Right atrium auricular region (tissue), 2 donors: ENCODE measurements around the gene AMFR. TPM values are rescaled to one million over a fixed set of nuclear protein-coding genes. Genes with fewer than 3 reads are reported as not detected.

Experiments used
- DNase-seq: peaks from one replicate; pipeline ENCODE4 v3.0.0-alpha.2; 2019; ENCODE audit warnings: low spot score
- H3K27ac ChIP-seq, 2 donors: fragments of 200-600 bp; sonication (generic); 1 replicate in 1 of 2; 2 replicates in 1 of 2; pipeline ENCODE4 v1.5.1; 2016 to 2019
- H3K27me3 ChIP-seq, 2 donors: fragments of 200-600 bp; sonication (generic); one replicate each; pipeline versions ENCODE4 v1.5.1 to v1.6.0; 2017 to 2019
- H3K36me3 ChIP-seq: fragments of 200-600 bp; sonication (generic); one replicate; pipeline ENCODE4 v1.5.1; 2016
- H3K4me1 ChIP-seq, 2 donors: fragments of 200-600 bp; sonication (generic); one replicate each; pipeline versions ENCODE4 v1.5.1 to v1.6.0; 2017 to 2019
- H3K4me3 ChIP-seq, 2 donors: fragments of 200-600 bp; sonication (generic); 1 replicate in 1 of 2; 2 replicates in 1 of 2; pipeline ENCODE4 v1.5.1; 2017 to 2019; ENCODE audit warnings: mild to moderate bottlenecking in 1 of 2, moderate library complexity in 1 of 2
- H3K9me3 ChIP-seq, 2 donors: fragments of 200-600 bp; sonication (generic); one replicate each; pipeline ENCODE4 v1.5.1; 2019
- total RNA-seq, 2 donors: library from RNA; depleted of rRNA; stranded (reverse); fragments of >200 nt; gene quantifications; one replicate each; pipeline ENCODE4 v1.1.0, GENCODE V29; 2016
- TF ChIP-seq, protein P1 (sequence below), 2 donors: fragments of 200-600 bp; sonication (generic); IDR thresholded peaks; one replicate each; pipeline ENCODE4 v1.5.1; 2019; ENCODE audit warnings: antibody characterized with exemption in 2 of 2

Gene AMFR
- total RNA-seq, 2 donors from 2014 or later: 110 to 153 TPM

DNA sequence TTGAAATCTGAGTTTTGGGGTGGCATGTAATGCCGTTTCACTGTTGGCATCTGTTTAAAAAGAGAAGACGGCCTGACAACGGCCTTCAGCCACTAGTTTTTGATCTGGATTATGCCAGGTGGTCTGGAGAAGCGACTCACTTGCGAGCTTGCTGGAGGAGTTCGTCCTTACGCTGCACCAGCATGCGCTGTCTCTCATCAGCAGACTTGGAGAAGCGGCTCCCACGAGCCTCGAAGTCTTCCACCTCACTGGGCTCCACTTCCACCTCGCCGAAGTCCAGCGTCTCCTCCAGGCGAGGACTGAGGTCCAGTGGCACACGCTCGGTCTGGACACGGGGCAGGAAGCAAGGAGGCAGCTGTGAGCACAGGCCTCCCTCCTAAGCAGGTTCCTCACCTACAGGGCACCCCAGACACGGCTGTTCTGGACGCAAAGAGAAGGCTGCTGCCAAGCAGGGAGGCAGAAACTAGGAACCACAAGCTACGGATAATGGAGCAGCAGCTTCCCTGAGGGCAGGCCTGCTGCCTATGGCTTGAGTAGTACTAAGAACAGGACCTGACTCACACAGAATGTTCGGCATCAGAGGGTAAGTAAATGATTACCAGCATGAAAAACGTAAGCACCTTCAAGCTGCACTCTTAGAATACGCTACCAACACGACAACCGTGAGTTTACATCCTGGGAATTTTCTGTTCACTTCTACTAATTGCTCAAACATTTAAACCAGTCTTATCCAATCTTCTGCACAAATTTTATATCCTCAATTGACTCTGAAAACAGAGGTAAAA lies 61.4 kb downstream of the AMFR start:
- H3K9me3 ChIP-seq: no peaks in the 10 kb centered on the region
- H3K36me3 ChIP-seq: peaks cover 63% of the 10 kb centered on the region
- no peaks in the 10 kb centered on the region for H3K4me1 ChIP-seq
- H3K27ac ChIP-seq: no peak overlapping the region
- no peaks in the 10 kb centered on the region for H3K27me3 ChIP-seq
- TF ChIP-seq, protein P1, sequence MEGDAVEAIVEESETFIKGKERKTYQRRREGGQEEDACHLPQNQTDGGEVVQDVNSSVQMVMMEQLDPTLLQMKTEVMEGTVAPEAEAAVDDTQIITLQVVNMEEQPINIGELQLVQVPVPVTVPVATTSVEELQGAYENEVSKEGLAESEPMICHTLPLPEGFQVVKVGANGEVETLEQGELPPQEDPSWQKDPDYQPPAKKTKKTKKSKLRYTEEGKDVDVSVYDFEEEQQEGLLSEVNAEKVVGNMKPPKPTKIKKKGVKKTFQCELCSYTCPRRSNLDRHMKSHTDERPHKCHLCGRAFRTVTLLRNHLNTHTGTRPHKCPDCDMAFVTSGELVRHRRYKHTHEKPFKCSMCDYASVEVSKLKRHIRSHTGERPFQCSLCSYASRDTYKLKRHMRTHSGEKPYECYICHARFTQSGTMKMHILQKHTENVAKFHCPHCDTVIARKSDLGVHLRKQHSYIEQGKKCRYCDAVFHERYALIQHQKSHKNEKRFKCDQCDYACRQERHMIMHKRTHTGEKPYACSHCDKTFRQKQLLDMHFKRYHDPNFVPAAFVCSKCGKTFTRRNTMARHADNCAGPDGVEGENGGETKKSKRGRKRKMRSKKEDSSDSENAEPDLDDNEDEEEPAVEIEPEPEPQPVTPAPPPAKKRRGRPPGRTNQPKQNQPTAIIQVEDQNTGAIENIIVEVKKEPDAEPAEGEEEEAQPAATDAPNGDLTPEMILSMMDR (IDR thresholded peaks at IDR 0.05): no peak
- no peak overlapping the region for H3K4me3 ChIP-seq
- peak; percentile 42 for DNase-seq

DNA sequence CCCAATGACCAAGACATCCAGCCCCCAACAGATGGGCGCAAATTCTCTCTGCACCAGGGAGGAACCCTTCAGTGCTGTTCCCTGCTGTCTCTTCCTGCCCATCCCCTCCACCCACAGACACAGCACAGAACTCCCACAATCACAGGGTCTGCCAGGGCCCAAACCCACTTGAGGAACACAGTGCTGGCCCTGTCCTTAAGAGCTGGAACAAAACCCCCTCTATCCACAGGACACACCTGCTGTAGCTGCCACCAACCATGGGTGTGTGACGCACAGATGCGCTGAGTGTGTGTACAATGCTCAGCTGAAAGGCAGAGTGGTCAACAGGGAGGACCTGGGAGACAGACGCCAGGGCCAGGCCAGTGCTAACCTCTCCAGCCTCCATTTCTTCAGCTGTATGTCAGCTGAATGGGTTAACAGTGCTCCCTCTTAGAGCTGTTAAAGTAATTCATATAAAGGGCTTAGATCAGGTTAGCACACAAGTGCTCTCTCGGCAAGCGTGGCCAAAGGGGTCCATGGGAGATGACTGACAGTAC lies 62.1 kb downstream of the AMFR start:
- H3K4me3 ChIP-seq: no peak overlapping the region
- peak; percentile 47 for DNase-seq
- TF ChIP-seq, protein P1 (IDR thresholded peaks at IDR 0.05): no peak
- H3K36me3 ChIP-seq: peaks cover 56% of the 10 kb centered on the region
- H3K9me3 ChIP-seq: no peaks in the 10 kb centered on the region
- no peak overlapping the region for H3K27ac ChIP-seq
- no peaks in the 10 kb centered on the region for H3K27me3 ChIP-seq
- H3K4me1 ChIP-seq: no peaks in the 10 kb centered on the region

DNA sequence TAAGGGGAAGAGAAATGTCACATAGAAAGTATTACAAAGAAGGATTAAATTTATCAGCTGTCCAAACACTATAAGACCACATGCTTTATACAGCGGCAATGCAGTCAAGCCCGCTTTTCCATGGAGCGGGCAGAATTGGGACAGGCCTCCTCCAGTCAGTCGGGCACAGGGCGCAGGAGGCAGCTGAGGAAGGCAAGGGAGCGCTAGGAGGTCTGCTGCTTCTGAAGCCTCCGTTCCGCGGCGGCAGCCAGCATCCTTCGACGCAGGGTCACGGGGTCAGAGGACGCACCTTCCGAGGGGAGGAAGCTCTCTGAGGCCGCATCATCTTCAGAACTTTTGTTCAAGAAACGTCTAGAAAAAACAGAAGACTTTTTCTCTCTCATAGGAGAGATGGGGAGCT lies 62.6 kb downstream of the AMFR start:
- Histone ChIP-seq H3K4me1 (no peaks in the 10 kb centered on the region), H3K4me3 (no peak overlapping the region), H3K9me3 (no peaks in the 10 kb centered on the region), H3K27ac (no peak overlapping the region), H3K36me3 (peaks cover 51% of the 10 kb centered on the region), H3K27me3 (no peaks in the 10 kb centered on the region)
- TF ChIP-seq, protein P1 (IDR thresholded peaks at IDR 0.05): no peak
- DNase-seq: peak; percentile 13

DNA sequence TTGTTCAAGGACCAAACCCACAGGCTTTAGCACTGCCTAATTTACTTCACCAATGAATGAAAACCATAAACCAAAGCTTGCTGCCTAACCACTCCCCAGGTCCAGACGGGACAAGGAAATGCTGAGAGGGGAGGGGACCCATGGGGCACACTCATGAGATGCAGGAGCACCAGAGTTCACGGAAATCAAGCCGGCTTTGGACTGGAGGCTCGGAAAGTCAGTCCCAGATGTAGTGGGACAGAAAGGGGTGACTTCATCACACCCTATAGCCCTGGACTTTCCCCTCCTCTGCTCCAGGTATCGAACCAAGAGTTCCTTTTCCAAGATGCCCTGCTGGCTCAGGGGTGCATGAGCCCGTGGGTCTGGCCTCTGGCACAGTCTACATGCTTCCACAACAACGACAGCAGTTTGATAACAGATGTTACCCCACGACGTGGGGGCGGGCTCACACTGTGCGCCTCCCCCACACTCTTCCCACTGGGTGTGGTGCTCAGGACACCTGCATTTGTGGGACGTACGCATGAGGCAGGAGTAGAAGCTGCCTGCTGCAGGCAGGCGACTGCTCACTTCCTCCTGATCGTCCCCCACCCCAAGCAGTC lies 63.2 kb downstream of the AMFR start:
- no peaks in the 10 kb centered on the region for H3K4me1 ChIP-seq
- DNase-seq: peak; percentile 54
- no peaks in the 10 kb centered on the region for H3K9me3 ChIP-seq
- H3K27me3 ChIP-seq: no peaks in the 10 kb centered on the region
- no peak overlapping the region for H3K4me3 ChIP-seq
- H3K36me3 ChIP-seq: peaks cover 48% of the 10 kb centered on the region
- TF ChIP-seq, protein P1 (IDR thresholded peaks at IDR 0.05): no peak
- H3K27ac ChIP-seq: no peak overlapping the region

DNA sequence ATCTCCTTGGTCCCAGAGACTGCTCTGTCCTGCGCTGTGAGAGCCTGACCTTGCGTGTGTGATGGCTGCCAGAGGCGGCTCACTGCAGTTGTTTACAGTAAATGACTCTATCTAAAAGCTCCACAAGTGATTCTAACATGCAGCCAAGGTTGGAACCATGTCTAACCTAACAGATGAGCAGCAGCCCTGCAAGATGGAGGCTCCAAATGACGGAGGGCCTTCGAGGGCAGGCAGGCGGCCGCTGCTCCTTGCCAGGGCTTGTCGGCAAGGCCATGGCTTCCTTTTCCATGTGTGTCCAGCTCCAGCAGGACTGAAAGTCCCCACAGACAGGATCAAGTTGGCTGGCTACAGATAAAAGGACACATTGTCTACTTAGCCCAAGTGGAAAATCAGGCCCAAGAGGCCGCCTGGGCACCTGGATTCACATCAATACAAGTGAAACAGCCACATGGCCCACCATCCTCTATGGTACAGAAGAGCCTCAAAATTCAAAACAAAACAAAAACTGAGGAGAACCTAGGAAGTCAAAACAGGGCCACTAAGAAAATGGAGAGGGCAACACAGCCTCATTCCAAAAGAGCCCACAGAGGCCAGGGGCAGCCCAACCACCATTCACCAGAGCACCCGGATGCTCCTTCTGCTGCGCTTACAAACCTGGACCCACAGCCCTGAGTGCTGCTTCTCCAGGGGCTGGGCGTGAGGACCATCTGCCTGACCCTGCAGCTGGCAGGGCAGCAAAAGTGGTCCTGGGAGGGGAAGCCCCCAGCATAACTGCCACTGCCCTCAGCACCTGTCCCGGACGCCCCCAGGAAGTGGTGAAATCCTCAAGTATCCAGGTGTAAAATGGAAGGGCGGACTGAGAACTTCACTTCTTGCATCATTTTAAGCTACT lies 65.0 kb downstream of the AMFR start:
- no peak overlapping the region for H3K4me3 ChIP-seq
- peaks cover 0 to 9% of the 10 kb centered on the region in 2 donors for H3K4me1 ChIP-seq
- peak; percentile 57 for DNase-seq
- TF ChIP-seq, protein P1 (IDR thresholded peaks at IDR 0.05): no peak
- H3K9me3 ChIP-seq: no peaks in the 10 kb centered on the region
- no peak overlapping the region for H3K27ac ChIP-seq
- peaks cover 36% of the 10 kb centered on the region for H3K36me3 ChIP-seq
- no peaks in the 10 kb centered on the region for H3K27me3 ChIP-seq
